Heart right ventricle (tissue), 16 donors: Measurements from ENCODE around the gene CRTC3. TPM values are rescaled to one million over a fixed set of nuclear protein-coding genes. Genes with fewer than 3 reads are reported as not detected.

Source experiments
- ATAC-seq, 8 donors: fragments of 200-7000 bp; cut with Tn5 transposase; one replicate each; pipeline ENCODE4 v1.9.1; 2020; ENCODE audit warnings: mild to moderate bottlenecking in 8 of 8, moderate library complexity in 8 of 8, moderate number of reproducible peaks in 1 of 8
- DNase-seq, 2 donors: peaks; one replicate each; pipeline ENCODE4 v3.0.0-alpha.2; 2020
- H3K27ac ChIP-seq, 10 donors: fragments of 200-600 bp; sonication (generic) in 2 of 10; one replicate each; pipeline versions ENCODE4 v1.5.0 to v1.8.0; 2020 to 2022; ENCODE audit warnings: mild to moderate bottlenecking in 3 of 10
- H3K27me3 ChIP-seq, 7 donors: fragments of 200-600 bp; one replicate each; pipeline ENCODE4 v1.8.0; 2021 to 2022; ENCODE audit warnings: mild to moderate bottlenecking in 2 of 7
- H3K36me3 ChIP-seq, 9 donors: fragments of 200-600 bp; sonication (generic) in 1 of 9; one replicate each; pipeline versions ENCODE4 v1.5.0 to v1.8.0; 2020 to 2022; ENCODE audit warnings: mild to moderate bottlenecking in 2 of 9
- H3K4me1 ChIP-seq, 9 donors: fragments of 200-600 bp; sonication (generic) in 1 of 9; one replicate each; pipeline versions ENCODE4 v1.5.0 to v1.8.0; 2020 to 2022; ENCODE audit warnings: mild to moderate bottlenecking in 4 of 9
- H3K4me3 ChIP-seq, 10 donors: fragments of 200-600 bp; sonication (generic) in 2 of 10; one replicate each; pipeline versions ENCODE4 v1.5.0 to v1.8.0; 2020 to 2022; ENCODE audit warnings: mild to moderate bottlenecking in 7 of 10, moderate library complexity in 2 of 10
- H3K9me3 ChIP-seq, 11 donors: fragments of 200-600 bp in 10 of 11; sonication (generic) in 2 of 11; one replicate each; pipeline versions ENCODE4 v1.5.0 to v1.8.0; 2013 to 2022; ENCODE audit warnings: mild to moderate bottlenecking in 2 of 11, control low read depth in 1 of 11, moderate library complexity in 1 of 11
- CTCF ChIP-seq, 9 donors: fragments of 200-600 bp; sonication (generic) in 2 of 9; IDR thresholded peaks; one replicate each; pipeline versions ENCODE4 v1.5.0 to v1.8.0; 2021 to 2022; ENCODE audit warnings: antibody characterized with exemption in 9 of 9, mild to moderate bottlenecking in 5 of 9, moderate library complexity in 1 of 9
- WGBS, 2 donors: extraction: QIAGEN DNeasy Blood & Tissue Kit; methylation state at CpG; one replicate each; pipeline ENCODE4 v1.1.7; 2013; ENCODE audit warnings: inconsistent platforms in 1 of 2; 5-methylcytosine and 5-hydroxymethylcytosine counted together
- intact Hi-C, 10 donors: fragments of 100-400 bp; cut with DNase I; formaldehyde crosslinking; loops; one replicate each; pipeline versions ENCODE4 v1.11.1 to v1.14.2; 2022
- polyA plus RNA-seq, 2 donors: library from polyadenylated mRNA; stranded (reverse); fragments of 200-250 nt; gene quantifications; one replicate each; pipeline ENCODE4 v1.2.3, GENCODE V29; 2013
- total RNA-seq, 10 donors: library from RNA; stranded (reverse); fragmentation: NEBNext Ultra II Directional in 3 of 10; extraction: Animal tissue kit (Norgen Biotek cat#: 25700) in 3 of 10; gene quantifications; one replicate each; pipeline versions ENCODE4 v1.2.1 to v1.2.4, GENCODE V29; 2021 to 2023
- donor health status: Arrhythmogenic right ventricular cardiomyopathy.
- donor health status: ischemic (EF 13 %, LVEDD 7.1; RV severe dilation, severe dysfunction).
- donor health status: healthy with polysubstance abuse.
- donor health status: DM: no; HTN: yes; CAD: no.
- donor health status: DM: no; HTN: no; CAD: no.
- donor health status: ischemic (EF 25% LVEDD 6.9; RV normal size, moderate dysfunction).
- donor health status: ischemic (EF 25% LVEDD 5.7; RV mildly dilated, moderate dysfunction).
- donor health status: healthy.
- donor health status: DM: yes; HTN: yes; CAD: no.
- donor health status: Ischemic cardiomyopathy.
- donor health status: ischemic (EF 35%, LVEDD 5.7; RV mildly dilated, moderate dysfunction).
- donor health status: nonischemic (EF 11% LVEDD 7.7; RV severe dilation, severe dysfunction).
- donor health status: DM: yes; HTN: yes; CAD: no.
- donor health status: PGD.
- donor health status: ischemic (EF 29% LVEDD 5.4; RV normal size, mild dysfunction).
- donor health status: nonischemic (EF 23%, LVEDD 6.1; RV moderate dilation, normal function).

The CRTC3 gene
- total and polyA plus RNA-seq, 12 donors: 11.5 to 34.9 (median 28.3) TPM

- intact Hi-C loops: loop anchor here in 1 of 10 donors (5.0 kb wide), 1 partner anchor 41 kb away; no protein-coding TSS in a partner anchor
- ATAC-seq: no peak
- H3K9me3 ChIP-seq: no peaks in the 10 kb centered on the region
- WGBS, 2 donors: 95 to 98% methylated on average over 3 of the region's 3 CpGs
- no peak for DNase-seq
- no peak for TF ChIP-seq CTCF (IDR thresholded peaks at IDR 0.05)
- peaks cover 10 to 53% (median 27%) of the 10 kb centered on the region in 9 donors for H3K4me1 ChIP-seq
- no peak overlapping the region for H3K4me3 ChIP-seq
- H3K36me3 ChIP-seq: no peaks in the 10 kb centered on the region
- H3K27ac ChIP-seq: no peak overlapping the region
- H3K27me3 ChIP-seq: no peaks in the 10 kb centered on the region
Measured at GRCh38 chr15:90572893-90573292, 43.2 kb downstream of the CRTC3 start.

GRCh38 chr15:90576711-90577389 lies 47.1 kb downstream of the CRTC3 start:
- no peak for TF ChIP-seq CTCF (IDR thresholded peaks at IDR 0.05)
- Histone ChIP-seq H3K36me3 (no peaks in the 10 kb centered on the region), H3K27ac (peak overlapping the region in 1 of 10 donors; percentile 2), H3K4me1 (peaks cover 0 to 48% (median 30%) of the 10 kb centered on the region in 9 donors), H3K9me3 (no peaks in the 10 kb centered on the region), H3K4me3 (no peak overlapping the region), H3K27me3 (no peaks in the 10 kb centered on the region)
- WGBS, 2 donors: 76 to 83% methylated on average over 7 of the region's 7 CpGs
- no peak for ATAC-seq
- no peak for DNase-seq
- intact Hi-C loops: no loop called here

DNA sequence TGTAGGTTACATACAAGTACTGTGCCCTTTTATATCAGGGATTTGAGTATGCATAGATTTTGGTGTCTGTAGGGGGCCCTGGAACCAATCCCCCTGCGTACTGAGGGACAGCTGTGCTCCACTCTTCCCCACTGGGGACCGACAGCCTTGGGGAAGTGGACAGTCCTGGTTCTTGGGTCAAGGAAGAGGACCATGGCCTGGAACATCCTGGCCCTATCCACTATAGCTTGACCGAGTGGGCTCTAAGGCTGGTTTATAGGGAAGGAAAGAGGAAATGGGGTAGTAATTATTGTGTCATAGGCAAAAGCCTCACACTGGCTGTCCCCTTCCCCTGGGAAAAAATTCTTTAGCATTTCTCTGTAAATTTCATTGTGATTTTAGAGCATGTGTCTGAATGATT lies 49.5 kb downstream of the CRTC3 start:
- peaks cover 12 to 69% (median 52%) of the 10 kb centered on the region in 9 donors for H3K4me1 ChIP-seq
- H3K36me3 ChIP-seq: no peaks in the 10 kb centered on the region
- ATAC-seq: no peak
- no peak overlapping the region for H3K4me3 ChIP-seq
- no peaks in the 10 kb centered on the region for H3K9me3 ChIP-seq
- 73 to 77% methylated on average over 3 of the region's 3 CpGs for WGBS, 2 donors
- no peak overlapping the region for H3K27ac ChIP-seq
- no peaks in the 10 kb centered on the region for H3K27me3 ChIP-seq
- no peak for DNase-seq
- intact Hi-C loops: no loop called here
- no peak for TF ChIP-seq CTCF (IDR thresholded peaks at IDR 0.05)

DNA sequence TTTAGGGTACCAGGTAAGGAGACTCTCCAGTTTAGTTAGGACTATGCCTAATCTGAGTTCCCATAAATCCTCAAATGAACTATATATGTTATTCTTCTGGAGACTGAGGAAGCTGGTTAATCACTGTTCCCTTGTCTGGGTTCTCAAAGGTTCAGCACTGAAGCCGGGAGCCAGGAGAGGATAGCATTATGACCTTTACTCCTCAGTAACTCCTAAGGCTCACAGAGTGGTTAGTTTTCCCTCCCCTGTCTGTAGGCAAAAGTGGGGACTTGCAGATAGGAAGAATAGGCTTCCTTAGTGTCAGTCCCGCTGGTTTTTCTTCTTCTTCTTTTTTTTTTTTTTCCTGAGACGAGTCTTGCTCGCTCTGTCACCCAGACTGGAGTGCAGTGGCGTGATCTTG lies 50.4 kb downstream of the CRTC3 start:
- no peak for TF ChIP-seq CTCF (IDR thresholded peaks at IDR 0.05)
- H3K27ac ChIP-seq: peak overlapping the region in 8 of 10 donors; percentile 3 to 72 (median 28)
- peaks cover 12 to 72% (median 54%) of the 10 kb centered on the region in 9 donors for H3K4me1 ChIP-seq
- ATAC-seq (peak in 3 of 8 donors; percentile 18 to 53 (median 31)), DNase-seq (no peak)
- intact Hi-C loops: no loop called here
- H3K9me3 ChIP-seq: no peaks in the 10 kb centered on the region
- WGBS, 2 donors: 58 to 67% methylated on average over 5 of the region's 5 CpGs
- no peak overlapping the region for H3K4me3 ChIP-seq
- peaks cover 0 to 7% (median 0%) of the 10 kb centered on the region in 9 donors for H3K36me3 ChIP-seq
- no peaks in the 10 kb centered on the region for H3K27me3 ChIP-seq
